ENCODE data around the gene SHISA9.
"Not testable (repeated sequence)": the region's sequence is repeated elsewhere in the genome, so short reads cannot be mapped to it uniquely, and the experiment has no call there.

Gene SHISA9

DNA sequence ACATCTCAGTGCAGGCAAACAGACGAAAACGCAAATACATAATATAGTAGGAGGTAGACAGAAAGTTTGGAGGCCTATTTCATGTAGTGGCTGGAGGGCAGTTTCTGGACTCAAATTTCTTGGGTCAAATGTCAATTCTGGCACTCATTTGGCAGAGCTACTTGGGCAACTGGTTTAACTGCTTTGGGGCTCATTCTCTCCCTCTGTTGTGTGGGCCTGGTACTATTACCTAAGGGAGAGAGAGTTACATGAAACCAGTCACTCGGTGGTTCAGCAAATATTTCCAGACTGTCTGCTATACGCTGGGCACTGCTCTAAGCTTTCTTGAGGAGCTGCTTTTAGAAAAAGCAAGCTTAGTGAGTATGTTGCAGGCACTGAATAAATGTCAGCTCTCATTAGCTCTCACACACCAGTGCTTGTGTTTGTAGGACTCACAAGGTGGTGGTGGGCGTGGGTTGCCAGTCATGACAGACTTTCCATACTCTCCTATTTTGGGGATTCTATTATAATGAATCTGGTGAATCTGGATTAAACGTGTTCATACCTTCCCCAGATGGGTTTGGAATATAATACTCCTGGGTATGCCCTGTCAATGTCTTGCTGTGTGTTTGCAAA is 1.8 kb upstream of the SHISA9 start:
- in situ Hi-C loops (cut with MboI; ENCODE audit: low sequenced_read_pairs), result no loop called here

GRCh38 chr16:12900156-12900555 is 1.2 kb upstream of the SHISA9 start:
- in situ Hi-C loops (cut with MboI; ENCODE audit: low sequenced_read_pairs), result no loop called here

- in situ Hi-C loops (cut with MboI; ENCODE audit: low sequenced_read_pairs), result no loop called here
Measured at GRCh38 chr16:12900599-12901203, 697 bp upstream of the SHISA9 start.

DNA sequence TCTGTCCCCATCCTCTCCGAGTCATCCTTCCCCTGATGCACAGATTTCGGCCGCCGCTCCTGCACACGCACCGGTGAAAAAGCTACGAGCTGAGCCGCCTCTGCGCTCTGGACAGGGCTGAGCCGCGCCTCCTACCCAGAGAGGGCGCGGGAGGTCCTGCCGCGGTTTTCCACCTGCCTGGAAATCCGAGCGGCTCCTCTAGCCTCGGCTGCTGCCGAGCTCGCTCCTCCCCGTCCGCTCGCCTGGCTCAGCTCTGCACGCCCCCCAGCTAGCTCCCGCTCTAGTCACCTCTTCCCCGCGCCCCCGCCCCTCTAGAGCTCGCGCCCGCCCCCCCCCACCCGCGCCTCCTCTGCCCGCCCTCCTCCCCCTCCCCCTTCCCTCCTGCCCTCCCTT is 198 bp upstream of the SHISA9 start:
- in situ Hi-C loops (cut with MboI; ENCODE audit: low sequenced_read_pairs), result no loop called here

DNA sequence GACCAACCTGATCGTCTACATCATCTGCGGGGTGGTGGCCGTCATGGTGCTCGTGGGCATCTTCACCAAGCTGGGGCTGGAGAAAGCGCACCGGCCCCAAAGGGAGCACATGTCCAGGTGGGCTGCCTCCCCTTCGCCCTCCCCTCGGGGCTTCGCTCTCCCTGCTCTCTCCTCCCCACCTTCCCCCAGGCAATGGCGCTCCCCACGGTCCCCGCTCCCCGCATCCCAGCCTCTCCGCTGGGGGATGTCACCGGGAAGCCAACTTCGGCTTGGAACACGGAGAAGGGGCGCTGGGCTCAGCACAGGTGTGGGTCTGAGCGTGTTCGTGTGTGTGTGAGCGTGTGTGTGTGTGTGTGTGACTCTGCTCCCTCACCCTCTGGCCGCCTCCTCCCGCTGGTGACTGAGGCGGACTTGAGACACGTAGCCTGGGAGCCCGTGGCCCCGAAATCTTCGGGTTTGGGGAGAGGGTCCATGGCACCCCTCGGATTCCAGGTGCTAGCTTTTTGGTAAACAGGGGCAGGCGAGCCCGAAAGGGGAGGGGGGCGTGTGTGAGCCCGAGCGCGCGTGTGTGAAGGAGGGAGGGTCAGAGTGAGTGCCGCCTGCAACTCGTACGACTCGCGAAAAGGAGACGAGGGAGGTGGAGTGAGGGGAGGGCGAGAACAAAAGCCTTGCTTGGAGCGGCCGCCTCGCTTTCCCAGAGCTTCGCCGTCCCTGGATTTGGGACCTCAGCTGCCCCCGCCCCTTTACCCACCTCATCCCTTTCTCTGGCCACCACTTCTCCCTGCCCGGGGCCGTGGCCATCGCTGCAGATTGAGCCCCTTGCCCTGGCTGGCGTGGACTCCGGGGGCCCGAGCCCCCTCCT is 1.3 kb downstream of the SHISA9 start:
- in situ Hi-C loops (cut with MboI; ENCODE audit: low sequenced_read_pairs), result no loop called here

DNA sequence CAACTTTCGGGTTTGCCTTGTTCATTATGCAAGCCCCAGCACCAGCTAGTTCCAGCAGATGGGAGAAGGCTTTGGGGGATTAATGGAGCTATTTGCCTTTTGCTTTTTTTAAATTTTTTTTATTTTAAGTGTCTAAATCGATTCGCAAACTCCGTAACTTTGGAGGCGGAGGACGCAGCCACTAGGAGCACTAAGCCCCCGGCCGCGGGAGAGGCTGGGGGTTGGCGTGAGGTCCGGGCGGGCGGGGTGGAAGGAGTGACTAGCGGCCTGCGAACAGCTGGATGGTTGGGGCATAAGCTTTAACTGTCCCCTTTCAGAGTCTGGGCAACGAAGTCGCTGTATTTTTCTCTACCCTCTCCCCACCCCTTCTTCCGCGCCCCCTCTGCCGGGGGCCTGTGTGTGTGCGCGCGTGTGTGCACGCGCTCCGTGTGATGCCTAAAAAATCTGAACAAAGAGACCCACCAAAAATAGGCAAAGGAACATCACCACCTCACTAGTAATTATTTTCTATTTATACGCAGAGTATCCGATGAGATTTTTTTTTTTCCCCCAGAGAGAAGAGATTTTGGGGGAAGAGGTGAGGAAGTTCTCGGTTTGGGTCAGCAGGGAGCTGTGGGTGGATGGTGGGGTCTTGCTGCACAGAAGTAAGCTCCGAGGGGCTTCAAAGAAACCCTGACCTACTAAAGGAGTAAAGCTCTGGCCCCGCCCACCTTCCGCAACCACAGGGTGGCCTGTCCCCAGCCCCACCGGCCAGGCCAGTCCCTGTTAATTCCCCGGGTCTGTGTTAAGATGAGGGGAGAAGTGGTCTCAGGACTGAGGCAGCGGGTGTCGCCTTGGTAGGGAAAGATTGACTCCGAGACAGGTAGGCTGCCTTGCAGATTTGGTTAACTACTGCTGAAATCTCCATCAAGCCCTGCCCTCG is 2.3 kb downstream of the SHISA9 start:
- in situ Hi-C loops (cut with MboI; ENCODE audit: low sequenced_read_pairs), result no loop called here

DNA sequence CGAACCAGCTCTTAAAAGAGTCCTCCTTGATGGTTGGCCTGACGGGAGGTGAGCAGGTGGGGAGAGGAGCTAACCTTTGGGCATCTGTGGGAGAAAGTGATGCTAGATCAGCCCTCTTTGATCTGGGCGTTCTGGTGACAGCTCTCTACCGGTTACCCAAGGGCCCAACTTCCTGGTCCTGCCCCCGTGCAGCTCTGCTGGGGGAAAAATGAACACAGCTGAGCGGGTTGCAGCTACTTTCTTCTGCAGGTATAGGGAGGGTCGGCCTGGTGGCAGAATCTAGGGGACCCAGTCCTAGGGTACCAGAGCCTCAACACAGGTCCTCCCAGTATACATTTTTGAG is 2.9 kb downstream of the SHISA9 start:
- in situ Hi-C loops (cut with MboI; ENCODE audit: low sequenced_read_pairs), result no loop called here

GRCh38 chr16:12906271-12906670 is 4.9 kb downstream of the SHISA9 start:
- in situ Hi-C loops (cut with MboI; ENCODE audit: low sequenced_read_pairs), result no loop called here

DNA sequence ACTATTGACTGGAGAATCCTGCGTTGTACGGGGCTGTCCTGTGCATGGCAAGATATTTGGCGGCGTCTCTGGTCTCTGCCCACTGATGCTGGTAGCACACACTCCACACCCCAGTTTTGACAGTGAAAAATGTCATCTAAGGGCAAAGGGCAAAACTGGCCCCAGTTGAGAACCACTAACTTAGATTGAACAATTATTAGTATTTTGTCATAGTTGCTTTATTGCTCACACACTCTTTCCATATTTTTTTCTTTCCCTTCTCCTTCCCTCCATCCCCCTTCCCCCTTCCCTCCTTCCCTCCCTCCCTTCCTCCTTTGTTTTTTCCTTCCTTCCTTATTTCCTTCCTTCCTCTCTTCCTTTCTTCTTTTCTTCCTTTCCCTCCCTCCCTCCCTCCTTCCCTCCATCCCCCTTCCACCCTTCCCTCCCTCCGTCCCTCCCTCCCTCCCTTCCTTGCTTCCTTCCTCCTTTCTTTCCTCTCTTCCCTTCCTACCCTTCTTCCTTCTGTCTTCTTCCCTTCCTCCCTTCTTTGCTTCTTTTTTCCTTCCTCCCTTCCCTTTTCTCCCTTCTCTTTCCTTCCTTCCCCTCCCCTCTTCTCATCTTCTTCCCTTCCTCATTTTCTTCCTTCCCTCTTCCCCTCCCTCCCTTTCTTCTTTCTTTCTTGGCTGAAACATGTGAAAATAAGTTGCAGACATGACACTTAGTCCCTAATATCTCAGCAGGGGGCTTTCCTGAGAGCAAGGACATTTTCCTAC is 5.5 kb downstream of the SHISA9 start:
- in situ Hi-C loops (cut with MboI; ENCODE audit: low sequenced_read_pairs), result no loop called here

GRCh38 chr16:12907670-12908233 is 6.4 kb downstream of the SHISA9 start:
- in situ Hi-C loops (cut with MboI; ENCODE audit: low sequenced_read_pairs), result no loop called here

GRCh38 chr16:12917246-12917645 is 15.8 kb downstream of the SHISA9 start:
- in situ Hi-C loops (cut with MboI; ENCODE audit: low sequenced_read_pairs), result no loop called here

DNA sequence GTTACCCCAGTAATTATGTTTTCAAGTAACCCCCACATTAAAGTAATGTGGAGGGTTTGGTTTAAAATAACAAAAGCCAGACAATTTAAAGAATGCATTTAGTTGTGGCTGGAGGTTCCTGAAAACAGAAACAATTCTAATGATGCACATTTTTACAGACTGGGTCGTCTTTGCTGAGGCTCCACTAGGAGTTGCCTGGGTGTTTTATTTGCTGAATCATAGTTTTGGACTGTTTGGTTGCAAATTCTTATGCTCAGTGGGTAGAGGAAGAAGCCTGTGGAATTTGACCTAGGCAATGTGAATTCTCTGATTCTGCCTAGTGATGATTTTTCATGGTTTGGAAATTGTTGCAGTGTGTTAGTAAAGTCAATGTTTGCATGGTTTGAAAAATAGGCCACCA is 16.3 kb downstream of the SHISA9 start:
- in situ Hi-C loops (cut with MboI; ENCODE audit: low sequenced_read_pairs), result no loop called here

GRCh38 chr16:12920739-12921138 is 19.3 kb downstream of the SHISA9 start:
- in situ Hi-C loops (cut with MboI; ENCODE audit: low sequenced_read_pairs), result no loop called here

DNA sequence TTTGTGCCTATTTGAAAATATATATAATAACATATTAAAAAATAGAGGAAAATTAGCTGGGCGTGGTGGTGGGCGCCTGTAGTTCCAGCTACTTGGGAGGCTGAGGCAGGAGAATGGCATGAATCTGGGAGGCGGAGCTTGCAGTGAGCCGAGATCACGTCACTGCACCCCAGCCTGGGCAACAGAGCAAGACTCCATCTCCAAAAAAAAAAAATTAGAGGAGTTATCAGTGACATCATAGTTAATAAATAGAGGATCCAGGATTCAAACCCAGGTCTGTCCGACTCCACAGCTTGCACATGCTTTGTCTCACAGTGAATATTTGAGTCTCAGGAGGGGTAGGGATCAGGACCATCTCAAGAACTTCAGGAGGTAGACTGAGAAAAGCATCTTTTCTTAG is 22.2 kb downstream of the SHISA9 start:
- in situ Hi-C loops (cut with MboI; ENCODE audit: low sequenced_read_pairs), result not testable (repeated sequence)

DNA sequence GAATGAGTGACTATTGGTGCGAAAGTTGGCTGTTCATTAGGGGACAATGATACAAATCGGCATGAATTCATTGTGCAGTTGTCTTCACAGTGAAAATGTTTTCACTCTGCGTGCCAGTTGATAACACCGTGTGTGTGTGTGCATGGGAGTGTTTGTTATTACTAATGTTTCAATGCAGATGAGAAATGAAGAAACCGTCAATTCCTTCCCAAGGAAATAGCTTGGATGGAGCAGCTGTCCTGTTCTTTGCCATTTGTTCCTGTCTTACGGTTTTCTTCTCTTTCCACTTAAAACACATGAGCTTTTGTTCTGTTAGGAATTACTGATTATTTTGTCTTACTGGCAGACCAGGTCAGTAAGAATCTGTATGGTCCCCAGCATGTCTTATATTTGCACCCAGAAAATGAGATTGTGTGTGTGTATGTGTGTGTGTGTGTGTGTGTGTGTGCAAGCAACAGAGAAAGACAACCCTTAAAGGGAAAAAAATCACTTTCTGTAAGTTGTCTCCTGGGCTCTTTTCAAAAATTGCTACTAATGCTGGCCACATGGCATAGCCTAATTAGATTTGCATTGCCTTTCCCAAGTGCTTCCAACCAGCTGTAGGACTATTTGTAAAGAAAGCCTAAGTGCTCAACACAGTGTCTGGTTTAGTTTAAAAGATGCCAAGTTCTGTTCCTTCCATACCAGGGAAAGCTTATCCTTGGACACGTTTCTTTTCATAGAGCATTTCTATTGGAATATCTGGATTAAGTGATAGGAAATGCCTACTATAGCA is 23.8 kb downstream of the SHISA9 start:
- in situ Hi-C loops (cut with MboI; ENCODE audit: low sequenced_read_pairs), result no loop called here

- in situ Hi-C loops (cut with MboI; ENCODE audit: low sequenced_read_pairs), result no loop called here
Measured at GRCh38 chr16:12927591-12927990, 26.2 kb downstream of the SHISA9 start.

- in situ Hi-C loops (cut with MboI; ENCODE audit: low sequenced_read_pairs), result no loop called here
Measured at GRCh38 chr16:12930881-12931280, 29.5 kb downstream of the SHISA9 start.

DNA sequence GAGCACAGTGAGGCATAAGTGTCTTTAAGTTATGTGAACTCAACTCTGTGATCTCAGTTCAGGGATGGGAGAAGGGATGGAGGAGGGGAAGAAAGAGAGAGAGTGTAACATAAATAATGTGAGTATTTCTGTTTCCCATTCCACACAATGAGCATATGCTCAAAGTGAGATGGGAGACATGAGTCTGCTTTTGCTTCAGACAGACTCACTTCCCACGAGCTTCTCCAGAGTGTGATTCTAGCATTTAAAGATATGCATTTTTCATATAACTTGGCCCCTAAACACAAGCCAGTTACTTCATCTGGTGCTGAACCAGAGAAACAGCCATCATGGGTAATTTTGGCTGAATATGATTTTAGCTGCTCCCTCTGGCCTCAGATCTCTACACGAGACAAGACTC is 35.0 kb downstream of the SHISA9 start:
- in situ Hi-C loops (cut with MboI; ENCODE audit: low sequenced_read_pairs), result no loop called here

- in situ Hi-C loops (cut with MboI; ENCODE audit: low sequenced_read_pairs), result no loop called here
Measured at GRCh38 chr16:12941896-12942295, 40.5 kb downstream of the SHISA9 start.
